ENCODE results near the gene ERGIC2.
A peak's percentile ranks its signal among the peaks of the same experiment; 100 is the strongest.

ERGIC2 gene

DNA sequence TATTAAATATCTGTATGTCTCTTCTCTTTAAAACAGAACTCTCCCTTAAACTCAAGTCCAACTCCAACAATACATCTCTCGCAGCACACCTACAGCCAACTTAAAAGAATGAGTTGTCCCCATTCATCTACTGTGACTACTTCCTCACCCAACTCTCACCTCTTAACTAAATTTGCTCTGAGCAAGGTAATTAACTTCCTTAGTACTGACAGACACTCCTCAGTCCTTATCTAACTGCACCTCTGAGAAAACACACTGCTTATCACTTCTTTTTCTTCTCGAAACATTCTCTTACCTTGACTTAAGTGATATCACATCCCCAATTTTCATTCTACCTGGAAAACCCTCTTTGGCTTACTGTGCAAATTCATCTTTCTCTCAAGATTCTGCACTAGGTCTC lies 7.0 kb downstream of the ERGIC2 start:
- no peak for DNase-seq

DNA sequence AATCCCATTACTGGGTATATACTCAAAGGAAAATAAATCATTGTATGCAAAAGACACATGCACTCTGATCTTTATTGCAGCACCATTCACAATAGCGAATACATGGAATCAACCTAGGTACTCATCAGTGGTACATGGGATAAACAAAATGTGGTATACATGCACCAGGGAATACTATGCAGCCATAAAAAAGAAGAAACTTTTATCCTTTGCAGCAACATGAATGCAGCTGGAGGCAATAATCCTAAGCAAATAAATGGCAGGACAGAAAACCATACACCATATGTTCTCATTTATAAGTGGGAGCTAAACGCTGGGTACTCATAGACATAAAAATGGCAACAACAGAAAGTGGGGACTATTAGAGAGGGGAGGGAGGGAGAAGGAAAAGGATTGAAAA lies 15.9 kb downstream of the ERGIC2 start:
- DNase-seq, result no peak

GRCh38 chr12:29354954-29355353 lies 26.0 kb downstream of the ERGIC2 start:
- no peak for DNase-seq

- DNase-seq, result no peak
These were observed 30.9 kb downstream of the ERGIC2 start for GRCh38 chr12:29350080-29350479.

- DNase-seq, result no peak
These were observed 34.1 kb downstream of the ERGIC2 start for GRCh38 chr12:29346769-29347421.

- DNase-seq, result no peak
These were observed 37.8 kb downstream of the ERGIC2 start for GRCh38 chr12:29343022-29343799.

DNA sequence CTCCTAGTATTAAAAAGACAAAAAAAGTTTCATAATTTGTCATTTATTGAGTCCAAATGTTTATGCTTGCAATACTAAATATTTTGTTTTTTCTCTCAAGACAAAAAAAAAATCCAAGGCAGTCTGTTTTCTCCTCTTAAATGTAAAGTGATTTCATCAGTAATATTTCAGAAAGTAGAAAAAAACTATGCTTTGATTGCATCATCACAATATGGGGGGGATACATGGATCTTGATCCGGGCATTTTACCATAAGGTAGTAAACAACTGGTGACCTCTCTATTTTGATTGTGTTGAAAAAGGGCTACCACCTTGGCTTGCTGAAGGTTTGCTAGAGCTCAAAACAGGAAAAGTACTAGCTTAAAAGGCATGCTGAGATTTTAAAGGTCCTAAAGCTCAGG lies 43.6 kb downstream of the ERGIC2 start:
- DNase-seq, result no peak

DNA sequence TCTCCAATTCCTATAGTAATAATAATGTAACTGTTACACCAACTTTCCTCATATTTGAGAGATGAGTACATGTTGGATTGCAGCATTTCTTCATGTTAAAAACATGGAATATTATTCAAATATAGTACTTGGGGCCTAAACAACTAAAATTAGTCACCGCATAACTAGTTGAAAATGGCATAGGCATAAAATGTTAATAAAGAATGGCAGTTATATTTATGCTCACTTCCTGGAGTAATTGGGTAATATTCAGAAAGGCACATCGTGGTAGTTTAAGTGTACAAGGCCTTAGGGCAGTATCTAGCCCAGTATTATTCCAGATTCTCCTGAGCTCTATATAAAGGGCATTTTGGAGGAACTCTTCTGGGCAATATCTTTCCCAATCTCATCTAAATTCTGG lies 46.0 kb downstream of the ERGIC2 start:
- no peak for DNase-seq

DNA sequence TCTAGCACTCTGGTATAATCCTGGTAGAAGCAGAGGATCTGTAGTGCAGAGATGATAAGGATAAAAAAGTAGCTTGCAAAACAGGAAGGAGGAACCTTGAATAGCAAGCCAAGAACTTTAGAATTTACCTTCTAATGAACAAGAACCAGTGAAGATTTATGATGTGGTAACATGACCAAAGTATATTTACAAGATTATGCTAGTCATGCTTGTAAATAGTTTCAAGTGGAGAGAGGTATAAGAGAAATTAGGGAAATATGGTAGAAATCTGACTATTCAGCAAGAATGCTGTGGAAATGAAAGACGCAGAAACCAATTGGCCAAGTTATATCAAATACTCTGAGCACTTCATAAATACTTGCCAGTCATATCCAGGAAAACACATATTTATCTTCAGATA lies 47.8 kb downstream of the ERGIC2 start:
- no peak for DNase-seq

GRCh38 chr12:29329411-29329810 lies 51.6 kb downstream of the ERGIC2 start:
- DNase-seq, result no peak

DNA sequence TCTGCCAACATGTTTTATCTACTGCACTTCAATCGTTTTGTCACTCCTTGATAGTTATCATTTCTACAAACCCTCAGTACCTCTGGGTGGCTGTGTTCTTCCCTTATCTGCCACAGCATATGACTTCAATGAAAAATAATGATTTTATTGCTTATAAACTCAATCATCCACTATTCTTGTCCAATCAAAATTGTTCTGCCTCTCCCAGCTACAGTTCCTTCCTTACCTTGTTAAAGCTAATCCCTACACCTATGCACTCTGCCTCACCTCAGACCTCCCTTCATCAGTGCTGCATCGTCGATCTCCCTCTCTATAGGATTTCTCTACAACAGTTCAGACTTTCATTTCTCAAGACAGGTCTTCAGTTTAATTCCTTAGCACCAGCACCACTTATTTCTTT lies 58.8 kb downstream of the ERGIC2 start:
- DNase-seq, result no peak

DNA sequence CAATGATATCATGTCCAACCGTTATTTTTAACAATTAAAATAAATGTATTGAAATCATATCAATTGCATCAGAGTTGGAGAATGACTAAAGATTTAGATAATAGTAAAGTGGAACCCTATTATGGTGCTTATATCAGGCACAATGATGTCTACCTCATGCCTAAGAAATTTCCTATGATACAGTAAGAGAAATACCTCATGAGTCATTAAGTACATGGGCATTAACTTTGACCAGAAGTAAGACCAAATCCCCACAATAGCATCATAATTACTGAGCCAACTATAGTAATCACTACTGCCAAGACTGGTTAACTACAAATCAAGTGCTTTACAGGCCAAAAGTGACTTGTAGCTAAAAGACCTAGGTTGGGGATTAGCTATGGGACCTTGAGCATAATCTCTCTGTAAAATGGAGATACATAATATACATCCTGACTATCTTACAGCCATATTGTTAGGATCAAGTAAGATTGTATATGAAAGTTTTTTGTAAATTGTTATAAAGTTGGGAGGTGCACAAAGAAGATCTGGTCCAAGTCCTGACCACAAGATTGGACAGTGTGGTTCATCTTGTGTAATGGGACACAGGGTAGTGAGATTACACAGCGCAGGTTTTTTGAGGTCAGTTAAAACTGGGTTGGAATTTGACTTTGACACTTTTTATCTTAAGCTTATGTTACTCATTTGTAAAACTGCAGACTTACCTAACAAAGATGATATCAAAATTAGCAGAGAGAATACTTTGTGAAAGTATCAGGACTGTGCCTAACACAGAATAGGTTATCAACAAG lies 60.5 kb downstream of the ERGIC2 start:
- no peak for DNase-seq

GRCh38 chr12:29317556-29318363 lies 63.2 kb downstream of the ERGIC2 start:
- DNase-seq, result peak; percentile 56

GRCh38 chr12:29316752-29317151 lies 64.2 kb downstream of the ERGIC2 start:
- no peak for DNase-seq

GRCh38 chr12:29314416-29314815 lies 66.6 kb downstream of the ERGIC2 start:
- no peak for DNase-seq

- no peak for DNase-seq
These were observed 70.1 kb downstream of the ERGIC2 start for GRCh38 chr12:29310899-29311298.

- DNase-seq, result no peak
These were observed 71.6 kb downstream of the ERGIC2 start for GRCh38 chr12:29309320-29309902.

- DNase-seq, result no peak
These were observed 74.3 kb downstream of the ERGIC2 start for GRCh38 chr12:29306682-29307081.

GRCh38 chr12:29306266-29306665 lies 74.7 kb downstream of the ERGIC2 start:
- DNase-seq, result no peak

DNA sequence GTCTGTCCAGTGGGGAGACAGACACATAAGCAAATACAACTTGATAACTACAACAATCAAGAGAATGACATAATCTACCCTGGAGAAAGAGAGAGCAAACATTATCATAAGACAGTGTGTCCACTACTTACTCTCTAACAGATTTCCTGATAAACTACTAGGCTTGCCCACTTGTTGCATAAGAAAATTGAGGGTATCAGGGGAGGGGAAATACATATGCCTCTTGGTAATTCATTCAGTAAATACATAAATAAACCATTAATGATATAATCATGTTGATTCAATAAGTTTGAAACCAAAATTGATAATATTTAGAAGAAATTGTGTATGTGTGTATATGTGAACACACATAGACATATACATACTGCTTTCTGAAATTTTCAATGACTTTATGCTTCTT lies 76.6 kb downstream of the ERGIC2 start:
- no peak for DNase-seq

DNA sequence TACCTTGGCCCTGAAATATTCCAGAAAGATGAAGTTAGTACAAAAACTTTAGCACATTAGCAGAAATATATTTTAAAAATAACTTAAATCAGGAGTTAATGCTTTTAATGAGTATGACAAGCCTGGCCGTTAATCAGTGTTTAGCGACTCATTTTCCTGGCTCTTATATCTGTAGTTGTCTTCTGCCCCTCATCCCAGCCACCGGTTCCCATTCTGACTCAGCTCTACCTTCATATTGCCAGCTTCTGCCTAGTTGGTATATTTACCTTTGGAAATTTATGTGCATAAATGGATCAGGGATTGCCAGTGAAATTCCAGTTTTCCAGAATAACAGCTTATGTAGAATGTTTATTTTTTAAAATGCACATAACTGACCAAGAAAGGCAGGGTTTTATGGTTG lies 79.9 kb downstream of the ERGIC2 start:
- no peak for DNase-seq

DNA sequence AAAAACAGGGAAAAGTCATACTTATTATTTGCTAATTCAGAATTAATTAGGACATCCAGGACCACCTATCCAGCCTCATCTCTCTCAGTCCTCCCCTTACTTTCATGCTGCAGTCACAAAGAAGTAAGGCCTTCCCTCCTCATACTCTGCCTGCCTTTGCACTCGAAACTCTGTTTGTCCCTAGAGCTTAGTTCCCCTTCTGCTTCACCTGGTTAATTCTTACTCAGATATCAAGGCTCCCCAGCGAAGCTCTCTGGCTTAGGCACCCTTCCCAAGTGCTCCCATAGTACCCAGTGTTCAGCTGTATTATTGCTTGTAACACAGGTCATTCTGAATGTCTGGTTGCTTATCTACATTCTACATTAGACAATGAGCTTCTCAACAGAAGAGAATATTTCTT lies 81.3 kb downstream of the ERGIC2 start:
- no peak for DNase-seq

DNA sequence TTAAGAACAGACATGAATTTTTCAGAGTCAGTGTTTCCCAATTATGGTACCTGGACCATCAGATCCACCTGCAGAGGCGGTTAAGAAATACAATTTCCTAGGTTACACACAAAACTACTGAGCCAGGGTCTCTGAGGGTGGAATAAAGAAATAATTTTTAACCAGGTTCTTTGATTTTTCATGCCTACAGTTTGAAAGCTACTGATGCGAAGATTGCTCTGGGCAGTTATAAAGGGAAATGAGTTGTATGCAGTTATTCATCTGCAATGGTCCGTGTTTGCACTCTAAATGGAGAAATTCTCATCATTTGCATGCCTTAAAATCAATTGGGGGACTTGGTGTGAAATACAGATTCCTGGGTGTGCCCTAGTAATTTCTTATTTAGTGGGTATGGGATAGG lies 89.7 kb downstream of the ERGIC2 start:
- no peak for DNase-seq

Data from GDM1 (cell line).